ENCODE results near the gene FRMD4A.

DNA sequence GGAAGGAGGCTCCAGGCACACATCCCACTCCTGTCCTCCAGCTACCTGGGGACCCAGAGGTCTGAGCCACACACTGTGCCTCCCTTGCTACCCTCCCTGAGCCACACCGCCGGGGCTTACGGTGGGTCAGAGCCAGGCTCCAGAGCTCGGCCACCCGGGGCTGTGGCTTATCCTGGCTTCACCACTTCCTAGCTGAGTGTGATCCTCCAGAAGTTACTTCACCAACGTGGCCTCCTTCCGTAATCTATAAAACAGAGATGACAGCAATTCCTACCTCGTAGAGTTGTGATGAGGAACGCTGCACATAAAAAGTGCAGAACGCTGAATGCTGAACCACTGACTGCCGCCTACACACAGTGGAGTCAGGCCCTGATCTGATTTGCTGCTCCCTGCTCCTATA lies 458.9 kb downstream of the FRMD4A start:
- TF ChIP-seq CTCF (IDR thresholded peaks at IDR 0.05) (no peak), EP300 (IDR thresholded peaks at IDR 0.05) (no peak), POLR2A (IDR thresholded peaks at IDR 0.05) (no peak), POLR2AphosphoS5 (IDR thresholded peaks at IDR 0.05) (no peak)

All from stomach (tissue), 4 donors.